Pancreas (tissue), 10 donors: ENCODE results near the gene MOB3B. TPM values are rescaled to one million over a fixed set of nuclear protein-coding genes. Genes with fewer than 3 reads are reported as not detected.

ENCODE experiments used
- ATAC-seq, 4 donors: fragments of 200-7000 bp; cut with Tn5 transposase; one replicate each; pipeline versions ENCODE4 v1.8.0 to v1.9.1; 2020; ENCODE audit warnings: mild to moderate bottlenecking in 4 of 4, moderate library complexity in 4 of 4
- DNase-seq, 6 donors: peaks; one replicate each; pipeline ENCODE4 v3.0.0-alpha.2; 2020
- FAIRE-seq: peaks from 2 replicates; lab custom pipeline; 2012; peaks lifted over from hg19 to GRCh38; lab: Jason Lieb, UNC
- H3K27ac ChIP-seq, 4 donors: fragments of 200-600 bp; sonication (generic); 1 replicate in 3 of 4; 2 replicates in 1 of 4; pipeline versions ENCODE4 v1.5.0 to v1.8.0; 2020
- H3K27me3 ChIP-seq, 4 donors: fragments of 200-600 bp; one replicate each; pipeline ENCODE4 v1.8.0; 2021
- H3K36me3 ChIP-seq, 3 donors: fragments of 200-600 bp; sonication (generic) in 1 of 3; one replicate each; pipeline versions ENCODE4 v1.5.0 to v1.8.0; 2020 to 2021
- H3K4me1 ChIP-seq, 3 donors: fragments of 200-600 bp; one replicate each; pipeline ENCODE4 v1.8.0; 2021
- H3K4me3 ChIP-seq, 4 donors: fragments of 200-600 bp; sonication (generic) in 2 of 4; one replicate each; pipeline versions ENCODE4 v1.5.0 to v1.8.0; 2020 to 2021
- H3K9me3 ChIP-seq, 4 donors: fragments of 200-600 bp; one replicate each; pipeline ENCODE4 v1.8.0; 2021
- CTCF ChIP-seq, 4 donors: fragments of 200-600 bp; sonication (generic) in 3 of 4; IDR thresholded peaks; one replicate each; pipeline versions ENCODE4 v1.5.0 to v1.8.0; 2021; ENCODE audit warnings: antibody characterized with exemption in 4 of 4
- WGBS, 2 donors: extraction: QIAGEN DNeasy Blood & Tissue Kit; methylation state at CpG; one replicate each; pipeline ENCODE4 v1.1.7; 2013; 5-methylcytosine and 5-hydroxymethylcytosine counted together
- intact Hi-C, 3 donors: fragments of 100-400 bp; cut with DNase I; formaldehyde crosslinking; loops; one replicate each; pipeline versions ENCODE4 v1.11.1 to v1.14.2; 2022
- polyA plus RNA-seq, 2 donors: library from polyadenylated mRNA; stranded (reverse); fragments of 200-250 nt; gene quantifications; one replicate each; pipeline ENCODE4 v1.2.3, GENCODE V29; 2013
- total RNA-seq, 6 donors: library from RNA; stranded (reverse); fragmentation: NEBNext Ultra II Directional in 4 of 6; extraction: Animal tissue kit (Norgen Biotek cat#: 25700) in 4 of 6; gene quantifications; one replicate each; pipeline versions ENCODE4 v1.2.1 to v1.2.4, GENCODE V29; 2021 to 2023
- donor health status: healthy with polysubstance abuse.
- donor health status: DM: no; HTN: no; CAD: no; lungs with moderate emphysema.
- donor health status: DM: no; HTN: no; CAD: no.
- donor health status: control.
- donor health status: control.
- donor health status: Bipolar disorder and iron deficiency.
- donor health status: DM: yes; HTN: yes; CAD: no.
- donor health status: DM: no; HTN: no; CAD: no.
- donor health status: DM: no; HTN: no; CAD: no.
- donor health status: DM: yes; HTN: yes; CAD: no.

Gene MOB3B
- total and polyA plus RNA-seq, 8 donors = 1.4 to 10.5 (median 4.0) TPM

- H3K27me3 ChIP-seq = no peaks in the 10 kb centered on the region
- 96 to 99% methylated on average over 1 of the region's 1 CpG for WGBS, 2 donors
- no peak overlapping the region for H3K4me3 ChIP-seq
- DNase-seq (no peak), FAIRE-seq (no peak), ATAC-seq (no peak)
- H3K27ac ChIP-seq = peak overlapping the region in 1 of 4 donors; percentile 35
- peaks cover 13 to 31% (median 18%) of the 10 kb centered on the region in 3 donors for H3K4me1 ChIP-seq
- intact Hi-C loops = loop anchor here in 1 of 3 donors (10.0 kb wide), 1 partner anchor 62 kb away; no protein-coding TSS in a partner anchor
- H3K36me3 ChIP-seq = no peaks in the 10 kb centered on the region
- H3K9me3 ChIP-seq = no peaks in the 10 kb centered on the region
- no peak for TF ChIP-seq CTCF (IDR thresholded peaks at IDR 0.05)
Observed at GRCh38 chr9:27372615-27373014, 157.0 kb downstream of the MOB3B start.

- no peaks in the 10 kb centered on the region for H3K9me3 ChIP-seq
- no peaks in the 10 kb centered on the region for H3K36me3 ChIP-seq
- TF ChIP-seq CTCF (IDR thresholded peaks at IDR 0.05) = no peak
- intact Hi-C loops = loop anchor here in 1 of 3 donors (10.0 kb wide), 1 partner anchor 63 kb away; no protein-coding TSS in a partner anchor
- H3K27me3 ChIP-seq = no peaks in the 10 kb centered on the region
- DNase-seq = peak in 4 of 6 donors; percentile 54 to 70 (median 65)
- WGBS, 2 donors = 12 to 13% methylated on average over 5 of the region's 5 CpGs
- peaks cover 14 to 35% (median 18%) of the 10 kb centered on the region in 3 donors for H3K4me1 ChIP-seq
- H3K27ac ChIP-seq = peak overlapping the region in 3 of 4 donors; percentile 0 to 51 (median 35)
- H3K4me3 ChIP-seq = no peak overlapping the region
- peak; percentile 91 to 96 (median 94) for ATAC-seq
- peak; percentile 95 for FAIRE-seq
Observed at GRCh38 chr9:27371382-27371781, 158.2 kb downstream of the MOB3B start.

- no peak for ATAC-seq
- intact Hi-C loops = no loop called here
- Histone ChIP-seq H3K4me3 (no peak overlapping the region), H3K27me3 (no peaks in the 10 kb centered on the region), H3K4me1 (peaks cover 16 to 46% (median 24%) of the 10 kb centered on the region in 3 donors), H3K27ac (no peak overlapping the region), H3K9me3 (no peaks in the 10 kb centered on the region), H3K36me3 (no peaks in the 10 kb centered on the region)
- no peak for DNase-seq
- 87 to 89% methylated on average over 5 of the region's 5 CpGs for WGBS, 2 donors
- FAIRE-seq = no peak
- no peak for TF ChIP-seq CTCF (IDR thresholded peaks at IDR 0.05)
Observed at GRCh38 chr9:27369591-27369990, 160.0 kb downstream of the MOB3B start.

GRCh38 chr9:27368316-27368985 lies 161.2 kb downstream of the MOB3B start:
- no peak for DNase-seq
- H3K4me1 ChIP-seq = peaks cover 16 to 42% (median 24%) of the 10 kb centered on the region in 3 donors

More at GRCh38 chr9:27368316-27368985, 161.2 kb downstream of the MOB3B start:
- FAIRE-seq (no peak), ATAC-seq (no peak)
- no peak overlapping the region for H3K27ac ChIP-seq
- H3K27me3 ChIP-seq = no peaks in the 10 kb centered on the region
- intact Hi-C loops = no loop called here
- WGBS, 2 donors = 56 to 62% methylated on average over 7 of the region's 7 CpGs
- no peak for TF ChIP-seq CTCF (IDR thresholded peaks at IDR 0.05)
- no peak overlapping the region for H3K4me3 ChIP-seq
- H3K9me3 ChIP-seq = no peaks in the 10 kb centered on the region
- no peaks in the 10 kb centered on the region for H3K36me3 ChIP-seq
